PC-3 (cell line): ENCODE data around the gene CHSY3. TPM values are rescaled to one million over a fixed set of nuclear protein-coding genes. Genes with fewer than 3 reads are reported as not detected.

ENCODE experiments used
- ATAC-seq: fragments of 200-7000 bp; cut with Tn5 transposase; 2 replicates; pipeline ENCODE4 v1.9.1; 2020; ENCODE audit warnings: mild to moderate bottlenecking, moderate library complexity
- BruUV-seq: library from RNA; stranded (reverse); fragments of 400-500 nt; replicated peaks from 2 replicates; lab custom pipeline; 2021; lab: Mats Ljungman, UMichigan
- CTCF ChIA-PET: fragments of 300-600 bp; sonication (Branson Sonifier 250); formaldehyde crosslinking; loops from one replicate; lab custom pipeline; 2022; ENCODE audit warnings: antibody characterized with exemption; lab: Charles Lee
- POLR2A ChIA-PET: fragments of 300-600 bp; sonication (Branson Sonifier 250); formaldehyde crosslinking; loops from one replicate; lab custom pipeline; 2022; ENCODE audit warnings: antibody characterized with exemption; ENCODE audit not compliant: unreplicated experiment; lab: Charles Lee
- DNase-seq: peaks from one replicate; pipeline ENCODE4 v3.0.0-alpha.2; 2015
- H2AFZ ChIP-seq: fragments of 300-600 bp; sonication (generic); 2 replicates; pipeline ENCODE4 v1.6.0; 2016; ENCODE audit warnings: antibody characterized with exemption, low read length
- H3F3A ChIP-seq: fragments of 300-600 bp; sonication (generic); one replicate; pipeline ENCODE4 v1.6.0; 2017; ENCODE audit warnings: antibody characterized with exemption, low read length, control low read depth, mild to moderate bottlenecking; ENCODE audit not compliant: unreplicated experiment
- H3K27ac ChIP-seq: fragments of 300-600 bp; sonication (generic); 2 replicates; pipeline ENCODE4 v1.5.1; 2016; ENCODE audit warnings: mild to moderate bottlenecking, low read length
- H3K27me3 ChIP-seq: fragments of 300-600 bp; sonication (generic); 2 replicates; pipeline ENCODE4 v1.6.1; 2016; ENCODE audit warnings: low read length, mixed read lengths
- H3K36me3 ChIP-seq: fragments of 300-600 bp; sonication (generic); 2 replicates; pipeline ENCODE4 v1.6.1; 2016; ENCODE audit warnings: low read depth, mixed run types, low read length, mixed read lengths
- H3K4me1 ChIP-seq: fragments of 300-600 bp; sonication (generic); 2 replicates; pipeline ENCODE4 v1.5.1; 2016; ENCODE audit warnings: low read length; ENCODE audit not compliant: insufficient read depth
- H3K4me2 ChIP-seq: fragments of 300-600 bp; sonication (generic); 2 replicates; pipeline ENCODE4 v1.6.0; 2016; ENCODE audit warnings: low read length
- H3K4me3 ChIP-seq: fragments of 300-600 bp; sonication (generic); 2 replicates; pipeline ENCODE4 v1.5.1; 2016; ENCODE audit warnings: mild to moderate bottlenecking, low read length, mixed read lengths
- H3K79me2 ChIP-seq: fragments of 300-600 bp; sonication (generic); 2 replicates; pipeline ENCODE4 v1.6.1; 2017; ENCODE audit warnings: low read length, mixed read lengths
- H3K9ac ChIP-seq: fragments of 300-600 bp; sonication (generic); 2 replicates; pipeline ENCODE4 v1.6.0; 2016; ENCODE audit warnings: mild to moderate bottlenecking, low read length
- H3K9me2 ChIP-seq: fragments of 300-600 bp; sonication (generic); replicated peaks from 2 replicates; pipeline ENCODE4 v1.6.1; 2016; ENCODE audit warnings: mixed run types, low read length, mixed read lengths
- H3K9me3 ChIP-seq: fragments of 300-600 bp; sonication (generic); 2 replicates; pipeline ENCODE4 v1.6.1; 2016; ENCODE audit warnings: low read length, mixed read lengths
- H4K20me1 ChIP-seq: fragments of 300-600 bp; sonication (generic); 2 replicates; pipeline ENCODE4 v1.6.1; 2016; ENCODE audit warnings: low read length, mixed read lengths
- EZH2 ChIP-seq: fragments of 300-600 bp; sonication (generic); IDR thresholded peaks from one replicate; pipeline ENCODE4 v1.6.1; 2017; ENCODE audit warnings: antibody characterized with exemption, mild to moderate bottlenecking, low read length; ENCODE audit not compliant: unreplicated experiment
- EZH2phosphoT487 ChIP-seq: fragments of 300-600 bp; sonication (generic); IDR thresholded peaks from 2 replicates; pipeline ENCODE4 v1.6.1; 2018; ENCODE audit warnings: mild to moderate bottlenecking, antibody characterized with exemption, low read length, borderline replicate concordance
- intact Hi-C: fragments of 100-400 bp; cut with micrococcal nuclease; formaldehyde crosslinking; loops from 2 replicates; pipeline ENCODE4 v1.9.0; 2023
- total RNA-seq: library from RNA; depleted of rRNA; stranded (reverse); fragments of >200 nt; gene quantifications from 2 replicates; pipeline ENCODE4 v1.2.3, GENCODE V29; 2014
- TF ChIP-seq, protein P1 (sequence below): fragments of 300-600 bp; sonication (generic); conservative IDR thresholded peaks from 2 replicates; pipeline ENCODE4 v1.5.1; 2017; ENCODE audit warnings: antibody characterized with exemption, low read depth, mild to moderate bottlenecking, low read length

The CHSY3 gene
- total RNA-seq, 1 experiment from 2014 or later: 1.7 TPM

DNA sequence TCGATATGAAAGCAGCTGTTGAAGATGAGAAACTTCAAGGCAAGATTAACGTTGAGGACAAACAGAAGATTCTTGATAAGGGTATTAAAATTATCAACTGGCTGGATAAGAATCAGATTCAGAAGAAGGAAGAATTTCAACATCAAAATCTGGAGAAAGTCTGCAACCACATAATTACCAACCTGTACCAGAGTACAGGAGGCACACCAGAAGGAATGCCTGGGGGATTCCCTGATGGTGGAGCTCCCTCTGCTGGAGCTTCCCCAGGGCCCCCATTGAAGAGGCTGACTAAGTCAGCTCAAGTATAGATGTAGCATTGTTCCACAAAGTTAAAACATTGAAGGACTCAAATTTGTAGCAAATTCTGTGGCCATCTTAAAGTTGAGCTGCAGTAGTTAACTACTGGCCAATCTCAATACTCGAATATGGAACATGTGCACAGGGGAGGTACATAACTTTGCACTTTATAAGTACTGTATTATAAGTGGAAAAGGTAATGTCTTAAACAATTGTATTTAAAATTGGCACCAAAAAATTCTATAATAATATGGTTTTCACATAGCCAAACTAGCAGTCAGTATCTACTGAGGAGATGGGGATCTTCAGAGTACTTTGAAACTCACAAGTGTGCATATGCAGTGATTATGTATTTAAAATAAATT, 237.5 kb downstream of the CHSY3 start:
- Histone ChIP-seq H3K36me3 (no peaks in the 10 kb centered on the region), H3K4me1 (peaks cover 6% of the 10 kb centered on the region; the same call in 1 of the 2 replicates), H3K9me3 (no peaks in the 10 kb centered on the region), H3K9ac (no peak overlapping the region), H4K20me1 (no peaks in the 10 kb centered on the region), H3K27me3 (no peaks in the 10 kb centered on the region), H3K79me2 (no peaks in the 10 kb centered on the region), H3F3A (no peaks in the 10 kb centered on the region), H3K27ac (no peak overlapping the region), H3K9me2 (no peaks in the 10 kb centered on the region), H3K4me3 (no peak overlapping the region), H3K4me2 (no peak overlapping the region), H2AFZ (no peak overlapping the region)
- peak; percentile 55 for DNase-seq
- ATAC-seq: peak; percentile 87
- TF ChIP-seq, protein P1, sequence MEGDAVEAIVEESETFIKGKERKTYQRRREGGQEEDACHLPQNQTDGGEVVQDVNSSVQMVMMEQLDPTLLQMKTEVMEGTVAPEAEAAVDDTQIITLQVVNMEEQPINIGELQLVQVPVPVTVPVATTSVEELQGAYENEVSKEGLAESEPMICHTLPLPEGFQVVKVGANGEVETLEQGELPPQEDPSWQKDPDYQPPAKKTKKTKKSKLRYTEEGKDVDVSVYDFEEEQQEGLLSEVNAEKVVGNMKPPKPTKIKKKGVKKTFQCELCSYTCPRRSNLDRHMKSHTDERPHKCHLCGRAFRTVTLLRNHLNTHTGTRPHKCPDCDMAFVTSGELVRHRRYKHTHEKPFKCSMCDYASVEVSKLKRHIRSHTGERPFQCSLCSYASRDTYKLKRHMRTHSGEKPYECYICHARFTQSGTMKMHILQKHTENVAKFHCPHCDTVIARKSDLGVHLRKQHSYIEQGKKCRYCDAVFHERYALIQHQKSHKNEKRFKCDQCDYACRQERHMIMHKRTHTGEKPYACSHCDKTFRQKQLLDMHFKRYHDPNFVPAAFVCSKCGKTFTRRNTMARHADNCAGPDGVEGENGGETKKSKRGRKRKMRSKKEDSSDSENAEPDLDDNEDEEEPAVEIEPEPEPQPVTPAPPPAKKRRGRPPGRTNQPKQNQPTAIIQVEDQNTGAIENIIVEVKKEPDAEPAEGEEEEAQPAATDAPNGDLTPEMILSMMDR: peak; percentile 73
- TF ChIP-seq EZH2phosphoT487: no peak
- no TSS peak for BruUV-seq
- POLR2A ChIA-PET: no interaction called here
- intact Hi-C loops: loop anchor here (1.0 kb wide), 1 partner anchor 242 kb away; no protein-coding TSS in a partner anchor
- CTCF ChIA-PET: interaction anchor here (0.6 to 0.7 kb wide), 3 partner anchors 27 to 798 kb away, joined by 3 to 4 read pairs (median 3); no protein-coding TSS in a partner anchor

DNA sequence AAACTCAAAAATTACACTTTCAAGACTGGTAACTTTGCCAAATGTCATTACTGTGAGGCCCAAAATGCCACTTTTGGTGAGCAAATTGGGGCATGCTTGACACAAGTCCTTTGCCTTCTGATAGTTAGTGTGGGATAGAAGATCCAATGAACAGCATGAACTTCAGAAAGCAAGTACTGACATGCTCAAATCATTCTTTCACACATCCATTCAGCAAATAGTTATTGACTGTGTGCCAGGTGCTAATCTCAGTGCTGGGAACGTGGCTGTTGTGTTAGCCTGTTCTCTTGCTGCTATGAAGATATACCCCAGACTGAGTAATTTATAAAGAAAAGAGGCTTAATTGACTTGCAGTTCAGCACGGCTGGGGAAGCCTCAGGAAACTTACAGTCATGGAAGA, 247.0 kb downstream of the CHSY3 start:
- H3K4me1 ChIP-seq: no peaks in the 10 kb centered on the region
- DNase-seq (no peak), ATAC-seq (no peak)
- ChIA-PET CTCF (no interaction called here), POLR2A (no interaction called here)
- H3K79me2 ChIP-seq: no peaks in the 10 kb centered on the region
- no peaks in the 10 kb centered on the region for H4K20me1 ChIP-seq
- intact Hi-C loops: no loop called here
- no peak overlapping the region for H3K9ac ChIP-seq
- no peaks in the 10 kb centered on the region for H3K9me2 ChIP-seq
- no peak overlapping the region for H3K27ac ChIP-seq
- no TSS peak for BruUV-seq
- 0 out of 2 replicates have a peak, but pooled peaks cover 4% of the 10 kb centered on the region for H3K9me3 ChIP-seq
- no peak overlapping the region for H3K4me3 ChIP-seq
- no peaks in the 10 kb centered on the region for H3F3A ChIP-seq
- no peak overlapping the region for H2AFZ ChIP-seq
- H3K27me3 ChIP-seq: no peaks in the 10 kb centered on the region
- TF ChIP-seq, protein P1: no peak
- TF ChIP-seq EZH2phosphoT487: no peak
- TF ChIP-seq EZH2: no peak
- no peaks in the 10 kb centered on the region for H3K36me3 ChIP-seq
- H3K4me2 ChIP-seq: no peak overlapping the region

DNA sequence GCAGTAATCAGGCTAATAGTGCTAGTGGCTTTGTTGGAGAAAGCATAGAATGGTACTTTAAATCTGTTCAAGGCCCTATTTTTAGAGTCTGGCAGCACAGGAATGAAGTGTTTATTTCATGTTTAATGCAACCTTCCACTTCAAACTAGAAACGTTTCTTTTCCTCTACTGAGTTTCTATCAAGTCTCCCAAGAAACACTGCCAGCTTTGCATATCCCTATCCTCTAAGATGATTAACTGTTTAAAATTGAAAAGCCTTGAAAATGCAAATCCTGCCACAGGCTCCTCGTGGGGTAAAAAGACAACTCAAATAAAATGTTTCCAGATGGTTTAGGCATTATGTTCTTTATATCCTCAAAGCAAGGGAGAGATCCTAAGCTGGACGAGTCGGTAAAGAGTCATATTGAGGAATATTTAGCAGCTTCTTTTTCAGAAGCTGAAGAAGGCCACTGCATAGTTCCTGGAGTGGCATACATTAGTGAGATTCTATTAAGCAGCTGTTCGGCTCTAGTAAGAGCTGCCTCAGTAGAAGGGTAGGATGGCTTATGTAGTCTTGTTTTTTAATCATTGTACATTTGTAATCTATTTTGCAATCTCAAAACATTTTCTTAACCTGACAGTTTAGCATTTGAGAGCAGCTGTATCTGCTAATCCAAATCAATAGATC, 251.2 kb downstream of the CHSY3 start:
- CTCF ChIA-PET: no interaction called here
- H3K9ac ChIP-seq: no peak overlapping the region
- H4K20me1 ChIP-seq: no peaks in the 10 kb centered on the region
- H3K4me1 ChIP-seq: no peaks in the 10 kb centered on the region
- no peak overlapping the region for H3K27ac ChIP-seq
- H3K36me3 ChIP-seq: no peaks in the 10 kb centered on the region
- no peaks in the 10 kb centered on the region for H3K27me3 ChIP-seq
- H3K9me3 ChIP-seq: no peaks in the 10 kb centered on the region
- H3K79me2 ChIP-seq: no peaks in the 10 kb centered on the region
- TF ChIP-seq EZH2: no peak
- TF ChIP-seq, protein P1: no peak
- no peak for TF ChIP-seq EZH2phosphoT487
- BruUV-seq: no TSS peak
- H3K4me3 ChIP-seq: no peak overlapping the region
- H3F3A ChIP-seq: no peaks in the 10 kb centered on the region
- DNase-seq: no peak
- intact Hi-C loops: no loop called here
- POLR2A ChIA-PET: no interaction called here
- no peak overlapping the region for H2AFZ ChIP-seq
- no peak overlapping the region for H3K4me2 ChIP-seq
- ATAC-seq: no peak
- H3K9me2 ChIP-seq: no peaks in the 10 kb centered on the region
